GM18502 (cell line): ENCODE measurements around the gene NPAS3.

Experiments
- ATAC-seq: cut with Tn5 transposase; IDR thresholded peaks from one replicate; pipeline ENCODE4 v1.9.1; 2021; ENCODE audit warnings: mild to moderate bottlenecking; ENCODE audit not compliant: unreplicated experiment, poor library complexity

NPAS3 gene

GRCh38 chr14:33642691-33643244 lies 704.1 kb downstream of the NPAS3 start:
- no peak for ATAC-seq

- ATAC-seq: no peak
These were observed 704.9 kb downstream of the NPAS3 start for GRCh38 chr14:33643426-33644181.

- no peak for ATAC-seq
These were observed 708.1 kb downstream of the NPAS3 start for GRCh38 chr14:33646692-33647260.

- ATAC-seq: no peak
These were observed 708.7 kb downstream of the NPAS3 start for GRCh38 chr14:33647385-33647786.

- ATAC-seq: no peak
These were observed 711.8 kb downstream of the NPAS3 start for GRCh38 chr14:33650430-33650829.

- no peak for ATAC-seq
These were observed 714.1 kb downstream of the NPAS3 start for GRCh38 chr14:33652566-33653307.

GRCh38 chr14:33653308-33653695 lies 714.6 kb downstream of the NPAS3 start:
- no peak for ATAC-seq

- no peak for ATAC-seq
These were observed 716.7 kb downstream of the NPAS3 start for GRCh38 chr14:33655421-33655820.

- no peak for ATAC-seq
These were observed 718.8 kb downstream of the NPAS3 start for GRCh38 chr14:33657476-33657875.

GRCh38 chr14:33660248-33660647 lies 721.6 kb downstream of the NPAS3 start:
- no peak for ATAC-seq

GRCh38 chr14:33661101-33661500 lies 722.4 kb downstream of the NPAS3 start:
- no peak for ATAC-seq

GRCh38 chr14:33668066-33668465 lies 729.4 kb downstream of the NPAS3 start:
- ATAC-seq: no peak

GRCh38 chr14:33669111-33669510 lies 730.4 kb downstream of the NPAS3 start:
- no peak for ATAC-seq

GRCh38 chr14:33670235-33670634 lies 731.6 kb downstream of the NPAS3 start:
- no peak for ATAC-seq

GRCh38 chr14:33671556-33671955 lies 732.9 kb downstream of the NPAS3 start:
- no peak for ATAC-seq

- no peak for ATAC-seq
These were observed 736.2 kb downstream of the NPAS3 start for GRCh38 chr14:33674927-33675326.

- no peak for ATAC-seq
These were observed 736.9 kb downstream of the NPAS3 start for GRCh38 chr14:33675415-33676130.

GRCh38 chr14:33676135-33676566 lies 737.5 kb downstream of the NPAS3 start:
- peak; percentile 80 for ATAC-seq

- ATAC-seq: no peak
These were observed 738.2 kb downstream of the NPAS3 start for GRCh38 chr14:33676891-33677290.

- no peak for ATAC-seq
These were observed 739.3 kb downstream of the NPAS3 start for GRCh38 chr14:33678005-33678404.
